T-helper 9 cell (primary cell): ENCODE data around the gene BDKRB1.
A peak's percentile ranks its signal among the peaks of the same experiment; 100 is the strongest.

Experiments used
- DNase-seq: peaks from one replicate; pipeline ENCODE4 v3.0.0-alpha.2; 2020

BDKRB1 gene

DNA sequence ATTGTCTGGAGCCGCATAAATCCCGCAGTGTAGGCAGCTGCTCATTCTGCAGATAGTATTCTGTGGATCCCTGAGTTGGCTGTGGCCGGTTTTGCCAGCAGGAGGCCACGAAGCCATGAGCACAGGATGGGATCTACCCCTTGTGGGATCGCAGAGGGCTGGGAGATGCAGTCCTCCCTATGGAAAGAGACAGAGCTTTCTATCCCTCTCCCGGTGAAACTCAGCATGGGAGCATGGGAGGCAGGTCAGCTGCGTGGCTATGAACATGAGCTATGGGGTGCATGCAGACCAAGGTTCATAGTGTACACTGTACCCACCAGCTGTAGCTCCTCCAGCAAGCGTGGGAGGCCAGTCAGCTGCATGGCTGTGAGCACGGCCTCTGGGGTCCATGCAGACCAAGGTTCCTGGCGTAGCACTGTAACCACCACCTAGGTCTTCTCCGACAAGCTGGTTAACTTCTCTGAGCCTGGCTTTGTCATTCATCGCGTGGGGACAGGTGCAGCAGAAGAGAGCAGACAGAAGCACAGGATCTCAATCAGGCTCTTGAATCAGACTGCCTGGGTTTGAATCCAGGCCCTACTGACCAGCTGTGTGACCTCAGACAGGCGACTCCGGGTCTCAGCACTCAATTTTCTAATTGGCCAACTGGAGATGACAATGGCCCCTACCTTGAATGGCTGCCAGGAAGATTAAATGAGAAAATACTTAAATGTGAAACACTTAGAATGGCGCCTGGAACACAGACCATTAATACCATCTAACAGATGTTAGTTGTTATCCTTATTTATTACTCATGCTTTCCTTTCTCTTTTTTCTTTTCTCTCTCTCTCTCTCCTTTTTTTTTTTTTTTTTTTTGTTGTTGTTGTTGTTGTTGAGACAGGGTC is 6.0 kb downstream of the BDKRB1 start:
- no peak for DNase-seq

- DNase-seq: no peak
Measured at GRCh38 chr14:96263347-96264199, 7.6 kb downstream of the BDKRB1 start.

- no peak for DNase-seq
Measured at GRCh38 chr14:96264200-96264553, 8.2 kb downstream of the BDKRB1 start.

DNA sequence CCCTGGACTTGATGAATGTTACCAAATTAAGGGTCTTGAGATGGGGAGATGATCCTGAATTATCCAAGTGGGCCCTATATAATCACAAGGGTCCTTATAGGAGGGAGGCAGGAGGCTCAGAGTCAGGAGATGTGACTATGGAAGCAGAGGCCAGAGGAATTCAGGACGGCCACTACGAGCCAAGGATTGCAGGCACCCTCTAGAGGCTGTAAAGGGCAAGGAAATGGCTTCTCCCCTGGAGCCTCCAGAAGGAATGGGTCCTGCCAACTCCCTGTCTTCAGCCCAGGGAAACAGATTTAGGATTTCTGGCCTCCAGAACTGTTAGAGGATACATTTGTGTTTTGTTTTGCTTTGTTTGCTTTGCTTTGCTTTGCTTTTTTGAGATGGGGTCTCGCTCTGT is 8.8 kb downstream of the BDKRB1 start:
- DNase-seq: no peak

GRCh38 chr14:96265383-96266095 is 9.5 kb downstream of the BDKRB1 start:
- DNase-seq: no peak

- DNase-seq: no peak
Measured at GRCh38 chr14:96267336-96267735, 11.3 kb downstream of the BDKRB1 start.

- no peak for DNase-seq
Measured at GRCh38 chr14:96267916-96268315, 11.9 kb downstream of the BDKRB1 start.

GRCh38 chr14:96268431-96269358 is 12.7 kb downstream of the BDKRB1 start:
- DNase-seq: no peak

GRCh38 chr14:96269359-96269710 is 13.3 kb downstream of the BDKRB1 start:
- no peak for DNase-seq

- DNase-seq: no peak
Measured at GRCh38 chr14:96270565-96271420, 14.8 kb downstream of the BDKRB1 start.

- no peak for DNase-seq
Measured at GRCh38 chr14:96271421-96271762, 15.4 kb downstream of the BDKRB1 start.

GRCh38 chr14:96272777-96273473 is 16.9 kb downstream of the BDKRB1 start:
- no peak for DNase-seq

- no peak for DNase-seq
Measured at GRCh38 chr14:96273629-96274028, 17.6 kb downstream of the BDKRB1 start.

DNA sequence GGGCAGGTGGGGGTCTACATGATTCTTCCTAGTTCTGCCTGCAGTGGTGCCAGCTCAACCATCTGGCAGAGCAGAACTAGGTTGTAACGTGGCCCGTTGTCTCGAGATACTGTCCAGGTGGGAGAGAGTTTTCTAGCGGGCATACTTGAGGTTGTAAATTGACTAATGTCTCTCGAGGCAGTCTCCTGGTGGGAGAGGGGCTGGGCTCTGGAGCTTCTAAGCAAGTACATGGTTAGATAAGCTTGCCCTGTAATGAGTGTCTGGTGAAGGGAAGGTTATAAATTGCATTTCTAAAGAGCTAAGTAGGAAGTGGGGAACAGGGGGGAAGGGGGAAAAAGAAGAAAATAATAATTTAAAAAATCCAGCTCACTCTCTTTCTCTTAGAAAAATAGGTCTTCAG is 18.1 kb downstream of the BDKRB1 start:
- no peak for DNase-seq

DNA sequence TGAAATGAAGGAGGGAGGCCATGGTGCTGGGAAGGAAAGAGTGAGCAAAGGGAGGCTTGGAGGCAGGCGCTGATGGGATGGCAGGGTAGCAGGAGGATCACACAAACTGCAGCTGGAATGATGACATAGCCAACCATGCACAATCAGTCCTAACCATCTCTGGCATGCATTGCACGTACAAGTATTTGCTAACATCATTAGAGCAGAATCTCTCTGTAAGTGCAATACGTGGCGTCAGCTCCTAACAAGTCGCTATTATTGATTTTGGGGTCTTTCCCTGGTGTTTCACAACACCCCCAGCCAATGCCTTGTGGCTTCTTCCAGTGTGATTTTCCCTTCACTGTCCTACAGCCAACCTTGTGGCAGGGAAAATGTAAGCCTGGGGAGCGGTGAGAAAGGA is 18.5 kb downstream of the BDKRB1 start:
- no peak for DNase-seq

DNA sequence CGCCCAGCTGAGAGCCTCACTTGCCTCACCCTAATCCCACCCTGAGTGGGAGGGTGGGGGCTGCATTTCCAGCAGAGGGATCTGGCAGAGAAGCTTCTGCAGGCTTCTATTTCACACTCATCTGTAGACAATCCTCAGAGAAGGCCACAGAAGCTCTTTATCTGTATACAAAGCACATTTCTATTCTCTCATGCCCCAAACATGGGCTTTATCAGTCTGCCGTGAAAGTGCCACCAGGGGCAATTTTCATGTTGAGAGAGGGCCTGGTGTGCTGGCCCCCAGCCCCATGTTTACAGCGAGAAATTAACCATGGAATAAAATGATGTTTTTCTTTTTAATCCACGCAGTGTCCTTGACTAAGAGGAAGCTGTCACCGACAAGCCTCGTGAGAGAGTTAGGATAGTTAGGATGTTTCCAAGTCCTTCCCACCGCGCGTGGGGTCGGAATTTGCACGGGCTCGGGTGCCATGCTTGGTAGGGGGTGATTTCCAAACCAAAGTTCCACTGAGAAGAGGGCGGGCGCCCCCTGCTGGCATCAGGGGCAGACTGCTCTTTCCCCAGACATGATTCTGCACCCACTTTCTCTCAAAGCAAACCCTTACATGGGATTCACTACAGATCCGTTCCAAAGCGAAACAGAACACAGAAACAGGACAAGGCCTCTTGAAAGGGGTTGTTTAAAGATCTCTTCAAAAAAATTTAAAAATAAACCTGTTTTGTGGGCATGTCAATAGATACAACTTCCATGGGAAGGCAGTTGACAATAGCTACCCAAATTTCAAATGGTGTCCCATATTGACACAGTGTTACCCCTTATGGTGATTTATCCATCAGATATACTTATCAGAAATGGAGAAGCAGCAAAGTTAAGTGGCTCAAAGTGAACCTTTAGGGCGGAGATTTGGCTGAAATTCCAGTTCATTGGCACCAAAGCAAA is 19.4 kb downstream of the BDKRB1 start:
- peak; percentile 68 for DNase-seq

DNA sequence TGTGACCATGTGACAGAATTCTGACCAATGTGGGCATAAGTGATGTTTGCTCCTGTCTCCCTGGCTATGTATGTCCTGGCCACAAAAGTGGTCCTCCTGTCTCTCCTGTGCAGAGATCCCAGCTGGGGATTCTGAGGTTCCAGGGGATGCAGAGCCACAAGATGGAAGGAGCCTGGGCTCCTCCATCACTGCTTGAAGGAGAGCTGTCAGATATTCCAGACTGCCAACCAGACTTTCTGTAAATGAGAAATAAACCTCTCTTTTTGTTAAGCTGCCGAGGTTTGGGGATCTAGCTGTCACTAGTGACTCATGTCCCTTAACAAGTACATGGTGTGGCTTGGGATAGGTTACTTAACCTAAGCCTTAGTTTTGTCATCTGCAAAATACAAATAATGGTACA is 21.9 kb downstream of the BDKRB1 start:
- no peak for DNase-seq

DNA sequence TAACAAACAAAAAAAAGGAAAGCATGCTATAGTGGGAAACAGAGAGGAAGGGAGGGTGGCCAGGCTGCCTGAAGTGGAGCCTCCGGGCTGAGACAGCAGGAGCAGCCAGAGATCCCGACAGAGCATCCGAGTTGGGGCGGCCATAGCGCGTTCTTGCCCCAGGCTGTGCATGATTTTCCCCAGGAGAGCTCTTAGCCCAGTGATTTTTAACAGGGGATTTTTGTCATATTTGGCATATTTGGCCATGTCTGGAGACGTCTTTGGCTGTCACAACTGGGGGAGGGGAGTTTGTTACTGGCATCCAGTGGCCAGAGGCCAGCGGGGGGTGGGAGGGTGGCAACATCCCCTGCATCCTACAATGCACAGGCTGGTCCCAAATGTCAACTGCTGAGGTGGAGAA is 23.6 kb downstream of the BDKRB1 start:
- DNase-seq: no peak

DNA sequence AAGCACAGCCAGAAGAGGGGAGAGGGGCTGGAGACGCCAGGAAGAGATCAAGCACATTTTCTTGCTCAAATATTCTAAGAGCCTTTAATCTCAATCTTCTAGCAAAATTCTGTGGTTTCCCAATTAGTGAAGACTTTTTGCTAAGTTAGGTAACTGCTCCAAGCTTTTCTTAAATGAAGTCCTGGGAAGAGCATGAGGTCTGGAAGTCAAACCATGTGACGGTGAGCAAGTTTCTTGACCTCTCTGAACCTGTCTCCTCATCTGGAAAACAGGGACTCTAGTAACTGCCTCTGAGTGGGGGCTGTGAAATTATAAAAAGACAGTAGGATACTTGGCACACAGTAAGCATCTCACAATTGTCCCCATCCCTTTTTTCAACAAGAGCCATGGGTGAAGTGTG is 24.1 kb downstream of the BDKRB1 start:
- no peak for DNase-seq

DNA sequence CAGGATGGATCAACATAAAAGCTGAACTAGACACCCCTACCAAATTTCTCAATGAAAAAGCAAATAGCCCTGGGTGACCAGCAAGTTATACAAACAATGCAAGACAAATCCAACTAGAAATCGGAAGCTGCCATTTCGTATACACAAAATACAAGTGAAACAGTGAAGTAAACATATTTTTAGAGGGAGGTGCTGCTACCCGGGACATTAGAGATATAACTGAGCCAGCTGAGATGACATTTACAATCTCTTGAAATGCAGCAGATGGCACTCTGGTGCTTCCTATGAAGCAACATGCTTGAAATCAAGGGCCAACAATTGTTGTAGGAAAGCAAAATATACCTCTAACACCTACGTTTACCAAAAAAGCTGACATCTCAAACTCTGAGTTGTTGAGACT is 25.5 kb downstream of the BDKRB1 start:
- no peak for DNase-seq
